NCI-H2081 (cell line): ENCODE data around the gene DLK1.

ENCODE experiments used
- DNase-seq, 2 experiments: peaks; one replicate each; lab custom pipeline; 2025; lab: John Stamatoyannopoulos, UW

The DLK1 gene

GRCh38 chr14:100693877-100694578 lies 32.7 kb upstream of the DLK1 start:
- no peak for DNase-seq

GRCh38 chr14:100694579-100695422 lies 31.9 kb upstream of the DLK1 start:
- DNase-seq = no peak

GRCh38 chr14:100695423-100695738 lies 31.3 kb upstream of the DLK1 start:
- no peak for DNase-seq

- DNase-seq = no peak
These were observed 30.7 kb upstream of the DLK1 start for GRCh38 chr14:100696008-100696407.

GRCh38 chr14:100696590-100696989 lies 30.1 kb upstream of the DLK1 start:
- DNase-seq = no peak

GRCh38 chr14:100698066-100698465 lies 28.6 kb upstream of the DLK1 start:
- DNase-seq = no peak

GRCh38 chr14:100698666-100699448 lies 27.8 kb upstream of the DLK1 start:
- no peak for DNase-seq

GRCh38 chr14:100701314-100701713 lies 25.4 kb upstream of the DLK1 start:
- no peak for DNase-seq

- no peak for DNase-seq
These were observed 24.1 kb upstream of the DLK1 start for GRCh38 chr14:100702590-100702989.

GRCh38 chr14:100703386-100704220 lies 23.1 kb upstream of the DLK1 start:
- DNase-seq = no peak

GRCh38 chr14:100706200-100706599 lies 20.5 kb upstream of the DLK1 start:
- no peak for DNase-seq

GRCh38 chr14:100706860-100707259 lies 19.8 kb upstream of the DLK1 start:
- no peak for DNase-seq

GRCh38 chr14:100708425-100709288 lies 18.0 kb upstream of the DLK1 start:
- peak in 1 of 2 experiments; percentile 22 for DNase-seq

GRCh38 chr14:100709289-100710284 lies 17.1 kb upstream of the DLK1 start:
- DNase-seq = no peak

GRCh38 chr14:100710391-100710790 lies 16.3 kb upstream of the DLK1 start:
- DNase-seq = no peak

- no peak for DNase-seq
These were observed 15.7 kb upstream of the DLK1 start for GRCh38 chr14:100710826-100711462.

- no peak for DNase-seq
These were observed 15.2 kb upstream of the DLK1 start for GRCh38 chr14:100711493-100711892.

- peak; percentile 23 to 60 for DNase-seq
These were observed 14.2 kb upstream of the DLK1 start for GRCh38 chr14:100712490-100712889.

GRCh38 chr14:100713705-100714104 lies 13.0 kb upstream of the DLK1 start:
- DNase-seq = no peak
